ENCODE results near the gene IL23R. TPM values are rescaled to one million over a fixed set of nuclear protein-coding genes. Genes with fewer than 3 reads are reported as not detected.

Gene IL23R
- total and polyA plus RNA-seq, 4 donors = 0.08 to 0.09 TPM; not detected in 2

DNA sequence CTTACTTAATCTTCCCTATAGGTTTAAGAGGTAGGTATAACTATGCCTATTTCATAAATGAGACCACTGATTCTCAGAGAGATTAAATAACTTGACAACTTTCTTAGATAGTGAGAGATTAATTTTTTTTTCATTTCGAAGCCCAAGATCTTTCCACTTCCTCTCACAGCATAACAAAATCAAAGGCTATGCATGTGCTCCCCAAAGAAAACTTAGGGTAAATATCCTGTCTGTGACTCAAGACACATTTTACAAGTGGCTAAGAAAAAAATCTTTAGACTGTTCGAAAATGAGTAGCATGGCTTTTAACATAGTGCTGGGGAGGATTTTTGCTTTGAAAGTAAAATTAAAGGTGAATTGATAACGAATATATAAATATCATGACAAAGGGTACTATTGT lies 23.3 kb upstream of the IL23R start:
- no peak for DNase-seq (ENCODE audit: low spot score)
- H3K4me1 ChIP-seq (ENCODE audit: control insufficient read depth in 4 of 4, insufficient read depth in 4 of 4, low read length in 3 of 4) = peaks cover 0 to 3% (median 1%) of the 10 kb centered on the region in 4 donors

GRCh38 chr1:67143966-67144365 lies 22.3 kb upstream of the IL23R start:
- Histone ChIP-seq H3K27ac (ENCODE audit: low read depth in 1 of 2, low read length in 2 of 2) (no peak overlapping the region), H3K27me3 (ENCODE audit: control insufficient read depth in 4 of 4, insufficient read depth in 4 of 4, low read length in 3 of 4) (no peaks in the 10 kb centered on the region), H3K9me3 (ENCODE audit: control insufficient read depth in 4 of 4, low read length in 3 of 4) (no peaks in the 10 kb centered on the region), H3K4me1 (ENCODE audit: control insufficient read depth in 4 of 4, insufficient read depth in 4 of 4, low read length in 3 of 4) (peaks cover 3 to 5% (median 4%) of the 10 kb centered on the region in 4 donors), H3K4me3 (ENCODE audit: low read depth in 1 of 3, low read length in 3 of 3) (no peak overlapping the region), H3K36me3 (ENCODE audit: control insufficient read depth in 4 of 4, insufficient read depth in 3 of 4, low read depth in 1 of 4, low read length in 3 of 4) (no peaks in the 10 kb centered on the region), H3K9ac (ENCODE audit: low read depth in 1 of 2, low read length in 2 of 2) (no peak overlapping the region)
- 88% methylated on average over 3 of the region's 3 CpGs for WGBS
- DNase-seq (ENCODE audit: low spot score) = no peak
- TF ChIP-seq CTCF (IDR thresholded peaks at IDR 0.05; ENCODE audit: low read depth, low read length, missing input control) = no peak

More for the DNA sequence above, 23.3 kb upstream of the IL23R start:
- Histone ChIP-seq H3K9ac (ENCODE audit: low read depth in 1 of 2, low read length in 2 of 2) (no peak overlapping the region), H3K36me3 (ENCODE audit: control insufficient read depth in 4 of 4, insufficient read depth in 3 of 4, low read depth in 1 of 4, low read length in 3 of 4) (no peaks in the 10 kb centered on the region), H3K9me3 (ENCODE audit: control insufficient read depth in 4 of 4, low read length in 3 of 4) (no peaks in the 10 kb centered on the region), H3K27me3 (ENCODE audit: control insufficient read depth in 4 of 4, insufficient read depth in 4 of 4, low read length in 3 of 4) (no peaks in the 10 kb centered on the region), H3K4me3 (ENCODE audit: low read depth in 1 of 3, low read length in 3 of 3) (no peak overlapping the region), H3K27ac (ENCODE audit: low read depth in 1 of 2, low read length in 2 of 2) (no peak overlapping the region)
- WGBS = 72% methylated on average over 3 of the region's 3 CpGs
- TF ChIP-seq RAD21 (IDR thresholded peaks at IDR 0.05) (no peak), FOXA2 (IDR thresholded peaks at IDR 0.05) (no peak), CTCF (IDR thresholded peaks at IDR 0.05; ENCODE audit: low read depth, low read length, missing input control) (no peak), SP1 (IDR thresholded peaks at IDR 0.05) (no peak), REST (IDR thresholded peaks at IDR 0.05) (no peak), JUND (IDR thresholded peaks at IDR 0.05) (no peak), NR2F2 (IDR thresholded peaks at IDR 0.05) (no peak), YY1 (IDR thresholded peaks at IDR 0.05) (no peak), FOXA1 (IDR thresholded peaks at IDR 0.05) (no peak)
- TF ChIP-seq, protein P1, sequence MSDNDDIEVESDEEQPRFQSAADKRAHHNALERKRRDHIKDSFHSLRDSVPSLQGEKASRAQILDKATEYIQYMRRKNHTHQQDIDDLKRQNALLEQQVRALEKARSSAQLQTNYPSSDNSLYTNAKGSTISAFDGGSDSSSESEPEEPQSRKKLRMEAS (IDR thresholded peaks at IDR 0.05) = no peak
- TF ChIP-seq, protein P2, sequence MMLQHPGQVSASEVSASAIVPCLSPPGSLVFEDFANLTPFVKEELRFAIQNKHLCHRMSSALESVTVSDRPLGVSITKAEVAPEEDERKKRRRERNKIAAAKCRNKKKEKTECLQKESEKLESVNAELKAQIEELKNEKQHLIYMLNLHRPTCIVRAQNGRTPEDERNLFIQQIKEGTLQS (IDR thresholded peaks at IDR 0.05) = no peak

All from liver (tissue), 9 donors.